GM21528 (cell line): ENCODE results near the gene KCNMA1.
"Not testable (repeated sequence)": the region's sequence is repeated elsewhere in the genome, so short reads cannot be mapped to it uniquely, and the experiment has no call there.

Experiments
- ATAC-seq: cut with Tn5 transposase; IDR thresholded peaks from one replicate; pipeline ENCODE4 v1.9.1; 2021; ENCODE audit warnings: mild to moderate bottlenecking, moderate library complexity; ENCODE audit not compliant: unreplicated experiment, low FRiP score

Gene KCNMA1

GRCh38 chr10:77359950-77360520, 277.6 kb downstream of the KCNMA1 start:
- no peak for ATAC-seq

GRCh38 chr10:77359287-77359691, 278.3 kb downstream of the KCNMA1 start:
- no peak for ATAC-seq

GRCh38 chr10:77358656-77359055, 279.0 kb downstream of the KCNMA1 start:
- no peak for ATAC-seq

GRCh38 chr10:77357611-77358310, 279.8 kb downstream of the KCNMA1 start:
- no peak for ATAC-seq

GRCh38 chr10:77357185-77357584, 280.4 kb downstream of the KCNMA1 start:
- no peak for ATAC-seq

GRCh38 chr10:77355844-77356243, 281.8 kb downstream of the KCNMA1 start:
- no peak for ATAC-seq

- no peak for ATAC-seq
Measured at GRCh38 chr10:77351386-77351785, 286.2 kb downstream of the KCNMA1 start.

GRCh38 chr10:77350711-77351119, 286.9 kb downstream of the KCNMA1 start:
- no peak for ATAC-seq

GRCh38 chr10:77350134-77350533, 287.5 kb downstream of the KCNMA1 start:
- ATAC-seq: no peak

- no peak for ATAC-seq
Measured at GRCh38 chr10:77349226-77349625, 288.4 kb downstream of the KCNMA1 start.

- ATAC-seq: no peak
Measured at GRCh38 chr10:77348751-77349150, 288.9 kb downstream of the KCNMA1 start.

GRCh38 chr10:77348082-77348481, 289.5 kb downstream of the KCNMA1 start:
- no peak for ATAC-seq

GRCh38 chr10:77347052-77347451, 290.6 kb downstream of the KCNMA1 start:
- ATAC-seq: no peak

- no peak for ATAC-seq
Measured at GRCh38 chr10:77341055-77341454, 296.6 kb downstream of the KCNMA1 start.

- not testable (repeated sequence) for ATAC-seq
Measured at GRCh38 chr10:77339872-77340271, 297.7 kb downstream of the KCNMA1 start.

GRCh38 chr10:77339166-77339565, 298.4 kb downstream of the KCNMA1 start:
- ATAC-seq: no peak

- no peak for ATAC-seq
Measured at GRCh38 chr10:77338143-77338542, 299.5 kb downstream of the KCNMA1 start.

- no peak for ATAC-seq
Measured at GRCh38 chr10:77334501-77334900, 303.1 kb downstream of the KCNMA1 start.

- ATAC-seq: no peak
Measured at GRCh38 chr10:77333610-77334340, 303.8 kb downstream of the KCNMA1 start.

GRCh38 chr10:77332256-77332655, 305.4 kb downstream of the KCNMA1 start:
- no peak for ATAC-seq

GRCh38 chr10:77328272-77328816, 309.3 kb downstream of the KCNMA1 start:
- no peak for ATAC-seq

GRCh38 chr10:77325233-77325537, 312.4 kb downstream of the KCNMA1 start:
- ATAC-seq: no peak
